K562 (cell line): ENCODE results near the gene SLC5A2. TPM values are rescaled to one million over a fixed set of nuclear protein-coding genes. Genes with fewer than 3 reads are reported as not detected.

ENCODE experiments used
- CBFA2T3 ChIP-seq: fragments of 450-650 bp; IDR thresholded peaks from 2 replicates; pipeline ENCODE4 v1.6.1; 2017
- CBX1 ChIP-seq: sonication (generic); IDR thresholded peaks from 2 replicates; pipeline ENCODE4 v1.6.1; 2016; ENCODE audit warnings: antibody characterized with exemption, low read depth, mild to moderate bottlenecking
- DPF2 ChIP-seq: fragments of 450-650 bp; IDR thresholded peaks from 2 replicates; pipeline ENCODE4 v1.6.1; 2016
- ESRRB ChIP-seq: fragments of 250-450 bp; sonication (Bioruptor Pico); IDR thresholded peaks from 2 replicates; pipeline ENCODE4 v1.5.0; 2020; ENCODE audit warnings: mild to moderate bottlenecking, moderate library complexity, borderline replicate concordance
- MEIS2 ChIP-seq: fragments of 450-650 bp; IDR thresholded peaks from 2 replicates; pipeline ENCODE4 v1.6.1; 2014; ENCODE audit warnings: mild to moderate bottlenecking; ENCODE audit not compliant: partially characterized antibody
- NFIC ChIP-seq: fragments of 450-650 bp; IDR thresholded peaks from 2 replicates; pipeline ENCODE4 v1.6.1; 2017; ENCODE audit warnings: mild to moderate bottlenecking, inconsistent platforms
- OTX1 ChIP-seq: fragments of 450-650 bp; formaldehyde crosslinking; IDR thresholded peaks from 2 replicates; pipeline ENCODE4 v1.4.0; 2022; ENCODE audit warnings: mild to moderate bottlenecking
- SLC30A9 ChIP-seq: fragments of 250-450 bp; sonication (Bioruptor Pico); IDR thresholded peaks from 2 replicates; pipeline ENCODE4 v1.8.0; 2022; ENCODE audit warnings: mild to moderate bottlenecking, moderate library complexity
- YY1 ChIP-seq, 3 experiments: IDR thresholded peaks; 2 replicates each; pipeline ENCODE4 v1.6.1; 2011; ENCODE audit warnings: low read length in 2 of 3, mild to moderate bottlenecking in 2 of 3, moderate library complexity in 2 of 3, borderline replicate concordance in 1 of 3, control low read depth in 1 of 3, low read depth in 1 of 3; ENCODE audit not compliant: insufficient read depth in 3 of 3, insufficient replicate concordance in 2 of 3, control insufficient read depth in 1 of 3, insufficient read length in 1 of 3; ENCODE audit errors: extremely low read depth in 1 of 3
- ZNF140 ChIP-seq: fragments of 250-450 bp; sonication (Bioruptor Pico); IDR thresholded peaks from 2 replicates; pipeline ENCODE4 v1.8.0; 2021; ENCODE audit warnings: moderate library complexity, mild to moderate bottlenecking, inconsistent platforms
- ZNF282 ChIP-seq: sonication (generic); formaldehyde crosslinking; IDR thresholded peaks from 2 replicates; pipeline ENCODE4 v1.8.1; 2023; ENCODE audit warnings: missing genetic modification reagents
- ZNF384 ChIP-seq: IDR thresholded peaks from 2 replicates; pipeline ENCODE4 v1.6.1; 2012; ENCODE audit warnings: low read depth, low read length, improper control_type of control experiment
- ZNF444 ChIP-seq: fragments of 250-450 bp; sonication (Bioruptor Pico); IDR thresholded peaks from 2 replicates; pipeline ENCODE4 v1.4.0; 2020; ENCODE audit warnings: mild to moderate bottlenecking, moderate library complexity
- ZNF589 ChIP-seq: fragments of 200-800 bp; sonication (Bioruptor generic); IDR thresholded peaks from 2 replicates; pipeline ENCODE4 v1.6.1; 2016; ENCODE audit warnings: low read depth, missing genetic modification characterization, missing compliant biosample characterization
- ZNF830 ChIP-seq: fragments of 250-450 bp; sonication (Bioruptor Pico); IDR thresholded peaks from 2 replicates; pipeline ENCODE4 v1.5.0; 2021; ENCODE audit warnings: mild to moderate bottlenecking
- polyA plus RNA-seq, 8 experiments: library from polyadenylated mRNA; depleted of rRNA in 4 of 8; stranded (reverse) in 5 of 8; unstranded in 3 of 8; fragments of >200 nt; fragmentation: Nextera tagmentation in 2 of 8; fragmentation: Illumina TruSeq in 1 of 8; extraction: Ambion mirVana in 2 of 8; extraction: Trizol in 1 of 8; gene quantifications; 2 replicates each; pipeline versions ENCODE4 v1.2.1 to v1.2.3, GENCODE V29; 2011 to 2014; ENCODE audit warnings: inconsistent platforms in 1 of 8, missing spikeins in 1 of 8
- total RNA-seq, 7 experiments: library from RNA; depleted of rRNA in 6 of 7; stranded (reverse); fragments of >200 nt in 6 of 7; fragmentation: Illumina TruSeq in 2 of 7; extraction: Trizol in 2 of 7; gene quantifications; 2 replicates each; pipeline versions ENCODE4 v1.2.1 to v1.2.3, GENCODE V29; 2011 to 2021; ENCODE audit warnings: low replicate concordance in 1 of 7
- TF ChIP-seq, protein P1 (sequence below): fragments of 250-450 bp; sonication (Bioruptor Pico); IDR thresholded peaks from 2 replicates; pipeline ENCODE4 v1.5.0; 2020; ENCODE audit warnings: mild to moderate bottlenecking, borderline replicate concordance
- TF ChIP-seq, protein P2 (sequence below): sonication (generic); formaldehyde crosslinking; IDR thresholded peaks from 2 replicates; pipeline ENCODE4 v1.8.1; 2023; ENCODE audit warnings: mild to moderate bottlenecking, missing genetic modification reagents
- TF ChIP-seq, protein P3 (sequence below): fragments of 200-800 bp; sonication (Bioruptor generic); IDR thresholded peaks from 2 replicates; pipeline ENCODE4 v1.6.1; 2017; ENCODE audit warnings: missing genetic modification characterization, missing compliant biosample characterization

The SLC5A2 gene
- total and polyA plus RNA-seq, 9 of the 15 experiments (the other 6 are each of a cell fraction or from before 2014, with no cell fraction given), result 0.07 to 2.7 (median 2.2) TPM; not detected in 6

DNA sequence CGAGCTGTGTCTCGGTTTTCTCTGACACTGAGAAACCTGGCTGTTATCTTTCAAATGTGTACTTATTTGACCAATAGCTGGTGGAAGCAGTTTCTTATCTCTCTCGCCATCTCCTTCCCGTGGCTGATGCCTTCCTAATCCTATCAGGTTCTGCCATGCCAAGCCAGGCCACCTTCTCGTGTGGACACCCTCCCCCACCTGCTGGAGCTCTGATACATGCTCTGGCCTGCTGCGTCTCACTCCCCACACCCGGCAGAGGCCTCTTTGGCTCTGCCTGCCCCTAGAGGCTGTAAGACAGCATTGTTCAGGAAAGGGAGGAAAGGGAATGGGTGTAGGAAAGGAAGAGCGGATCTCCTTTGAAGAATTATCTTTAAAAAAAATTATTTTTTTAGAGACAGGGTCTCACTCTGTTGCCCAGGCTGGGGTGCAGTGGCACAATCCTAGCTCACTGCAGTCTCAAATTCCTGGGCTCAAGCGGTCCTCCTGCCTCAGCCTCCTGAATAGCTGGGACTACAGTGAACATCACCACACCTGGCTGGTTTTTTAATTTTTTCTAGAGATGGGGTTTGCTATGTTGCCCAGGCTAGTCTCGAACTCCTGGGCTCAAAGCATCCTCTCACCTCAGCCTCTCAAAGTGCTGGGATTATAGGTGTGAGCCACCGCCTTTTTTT is 31.1 kb upstream of the SLC5A2 start (continued):
- no peak for TF ChIP-seq MEIS2
- TF ChIP-seq, protein P1, sequence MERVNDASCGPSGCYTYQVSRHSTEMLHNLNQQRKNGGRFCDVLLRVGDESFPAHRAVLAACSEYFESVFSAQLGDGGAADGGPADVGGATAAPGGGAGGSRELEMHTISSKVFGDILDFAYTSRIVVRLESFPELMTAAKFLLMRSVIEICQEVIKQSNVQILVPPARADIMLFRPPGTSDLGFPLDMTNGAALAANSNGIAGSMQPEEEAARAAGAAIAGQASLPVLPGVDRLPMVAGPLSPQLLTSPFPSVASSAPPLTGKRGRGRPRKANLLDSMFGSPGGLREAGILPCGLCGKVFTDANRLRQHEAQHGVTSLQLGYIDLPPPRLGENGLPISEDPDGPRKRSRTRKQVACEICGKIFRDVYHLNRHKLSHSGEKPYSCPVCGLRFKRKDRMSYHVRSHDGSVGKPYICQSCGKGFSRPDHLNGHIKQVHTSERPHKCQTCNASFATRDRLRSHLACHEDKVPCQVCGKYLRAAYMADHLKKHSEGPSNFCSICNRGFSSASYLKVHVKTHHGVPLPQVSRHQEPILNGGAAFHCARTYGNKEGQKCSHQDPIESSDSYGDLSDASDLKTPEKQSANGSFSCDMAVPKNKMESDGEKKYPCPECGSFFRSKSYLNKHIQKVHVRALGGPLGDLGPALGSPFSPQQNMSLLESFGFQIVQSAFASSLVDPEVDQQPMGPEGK (CRISPR knock-in tag), result no peak
- TF ChIP-seq ZNF384, result peak; percentile 50; the same call in 1 of the 2 replicates
- 0 out of 2 replicates have a peak, but pooled peaks have one; percentile 25 for TF ChIP-seq NFIC
- no peak for TF ChIP-seq ZNF282 (CRISPR knock-in tag)
- no peak for TF ChIP-seq SLC30A9 (CRISPR knock-in tag)
- TF ChIP-seq ESRRB (CRISPR knock-in tag), result no peak
- TF ChIP-seq, protein P2, sequence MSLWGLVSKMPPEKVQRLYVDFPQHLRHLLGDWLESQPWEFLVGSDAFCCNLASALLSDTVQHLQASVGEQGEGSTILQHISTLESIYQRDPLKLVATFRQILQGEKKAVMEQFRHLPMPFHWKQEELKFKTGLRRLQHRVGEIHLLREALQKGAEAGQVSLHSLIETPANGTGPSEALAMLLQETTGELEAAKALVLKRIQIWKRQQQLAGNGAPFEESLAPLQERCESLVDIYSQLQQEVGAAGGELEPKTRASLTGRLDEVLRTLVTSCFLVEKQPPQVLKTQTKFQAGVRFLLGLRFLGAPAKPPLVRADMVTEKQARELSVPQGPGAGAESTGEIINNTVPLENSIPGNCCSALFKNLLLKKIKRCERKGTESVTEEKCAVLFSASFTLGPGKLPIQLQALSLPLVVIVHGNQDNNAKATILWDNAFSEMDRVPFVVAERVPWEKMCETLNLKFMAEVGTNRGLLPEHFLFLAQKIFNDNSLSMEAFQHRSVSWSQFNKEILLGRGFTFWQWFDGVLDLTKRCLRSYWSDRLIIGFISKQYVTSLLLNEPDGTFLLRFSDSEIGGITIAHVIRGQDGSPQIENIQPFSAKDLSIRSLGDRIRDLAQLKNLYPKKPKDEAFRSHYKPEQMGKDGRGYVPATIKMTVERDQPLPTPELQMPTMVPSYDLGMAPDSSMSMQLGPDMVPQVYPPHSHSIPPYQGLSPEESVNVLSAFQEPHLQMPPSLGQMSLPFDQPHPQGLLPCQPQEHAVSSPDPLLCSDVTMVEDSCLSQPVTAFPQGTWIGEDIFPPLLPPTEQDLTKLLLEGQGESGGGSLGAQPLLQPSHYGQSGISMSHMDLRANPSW (CRISPR knock-in tag), result no peak
- peak; percentile 64; the same call in 1 of the 2 replicates for TF ChIP-seq DPF2
- TF ChIP-seq, protein P3, sequence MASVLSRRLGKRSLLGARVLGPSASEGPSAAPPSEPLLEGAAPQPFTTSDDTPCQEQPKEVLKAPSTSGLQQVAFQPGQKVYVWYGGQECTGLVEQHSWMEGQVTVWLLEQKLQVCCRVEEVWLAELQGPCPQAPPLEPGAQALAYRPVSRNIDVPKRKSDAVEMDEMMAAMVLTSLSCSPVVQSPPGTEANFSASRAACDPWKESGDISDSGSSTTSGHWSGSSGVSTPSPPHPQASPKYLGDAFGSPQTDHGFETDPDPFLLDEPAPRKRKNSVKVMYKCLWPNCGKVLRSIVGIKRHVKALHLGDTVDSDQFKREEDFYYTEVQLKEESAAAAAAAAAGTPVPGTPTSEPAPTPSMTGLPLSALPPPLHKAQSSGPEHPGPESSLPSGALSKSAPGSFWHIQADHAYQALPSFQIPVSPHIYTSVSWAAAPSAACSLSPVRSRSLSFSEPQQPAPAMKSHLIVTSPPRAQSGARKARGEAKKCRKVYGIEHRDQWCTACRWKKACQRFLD (CRISPR knock-in tag), result no peak
- no peak for TF ChIP-seq ZNF140 (CRISPR knock-in tag)
- TF ChIP-seq YY1 (IDR thresholded peaks at IDR 0.05; ENCODE audit: borderline replicate concordance in 1 of 3, control insufficient read depth in 1 of 3, extremely low read depth in 1 of 3, insufficient read depth in 3 of 3, insufficient read length in 1 of 3, insufficient replicate concordance in 2 of 3, low read depth in 1 of 3, low read length in 2 of 3), result peak in 1 of 3 experiments; percentile 15
- TF ChIP-seq CBFA2T3, result peak; percentile 56
- TF ChIP-seq ZNF830 (CRISPR knock-in tag), result no peak
- TF ChIP-seq ZNF444 (CRISPR knock-in tag), result no peak
- no peak for TF ChIP-seq ZNF589 (CRISPR knock-in tag)
- TF ChIP-seq OTX1 (CRISPR knock-in tag), result peak; percentile 37; the same call in 1 of the 2 replicates
- TF ChIP-seq CBX1, result no peak
